ENCODE results near the gene NDC1. TPM values are rescaled to one million over a fixed set of nuclear protein-coding genes. Genes with fewer than 3 reads are reported as not detected.

NDC1 gene
- total RNA-seq, 4 donors from 2014 or later = 6.7 to 10.3 (median 7.1) TPM

GRCh38 chr1:53769780-53770179 is 68.3 kb downstream of the NDC1 start:
- no peak overlapping the region for H3K4me3 ChIP-seq
- peaks cover 0 to 41% of the 10 kb centered on the region in 2 donors for H3K36me3 ChIP-seq
- WGBS, 2 donors (ENCODE audit: low coverage in 1 of 2) = 88 to 89% methylated on average over 1 of the region's 1 CpG
- no peak for ATAC-seq
- H3K4me1 ChIP-seq = no peaks in the 10 kb centered on the region
- H3K27me3 ChIP-seq = no peaks in the 10 kb centered on the region
- H3K9me3 ChIP-seq = no peaks in the 10 kb centered on the region
- TF ChIP-seq CTCF (IDR thresholded peaks at IDR 0.05) (no peak), POLR2A (IDR thresholded peaks at IDR 0.05) (no peak), EP300 (IDR thresholded peaks at IDR 0.05) (no peak), POLR2AphosphoS5 (IDR thresholded peaks at IDR 0.05) (no peak)
- no peak overlapping the region for H3K27ac ChIP-seq

GRCh38 chr1:53769184-53769583 is 68.9 kb downstream of the NDC1 start:
- no peaks in the 10 kb centered on the region for H3K9me3 ChIP-seq
- H3K4me1 ChIP-seq = no peaks in the 10 kb centered on the region
- no peak for TF ChIP-seq CTCF (IDR thresholded peaks at IDR 0.05)
- TF ChIP-seq EP300 (IDR thresholded peaks at IDR 0.05) = no peak
- no peak for TF ChIP-seq POLR2AphosphoS5 (IDR thresholded peaks at IDR 0.05)
- no peak for TF ChIP-seq POLR2A (IDR thresholded peaks at IDR 0.05)
- 86 to 96% methylated on average over 1 of the region's 1 CpG for WGBS, 2 donors (ENCODE audit: low coverage in 1 of 2)
- no peak overlapping the region for H3K27ac ChIP-seq
- H3K27me3 ChIP-seq = no peaks in the 10 kb centered on the region
- peaks cover 0 to 41% of the 10 kb centered on the region in 2 donors for H3K36me3 ChIP-seq
- no peak for ATAC-seq
- no peak overlapping the region for H3K4me3 ChIP-seq

- no peak overlapping the region for H3K4me3 ChIP-seq
Observed at GRCh38 chr1:53766831-53767405, 71.2 kb downstream of the NDC1 start.

GRCh38 chr1:53766194-53766742 is 71.8 kb downstream of the NDC1 start:
- WGBS, 2 donors (ENCODE audit: low coverage in 1 of 2) = 81 to 85% methylated on average over 3 of the region's 3 CpGs
- peaks cover 0 to 9% (median 0%) of the 10 kb centered on the region in 3 donors for H3K9me3 ChIP-seq
- no peak for ATAC-seq

More at GRCh38 chr1:53766831-53767405, 71.2 kb downstream of the NDC1 start:
- ATAC-seq = no peak
- TF ChIP-seq POLR2A (IDR thresholded peaks at IDR 0.05) = no peak
- TF ChIP-seq CTCF (IDR thresholded peaks at IDR 0.05) = no peak
- TF ChIP-seq EP300 (IDR thresholded peaks at IDR 0.05) = no peak
- no peak for TF ChIP-seq POLR2AphosphoS5 (IDR thresholded peaks at IDR 0.05)
- Histone ChIP-seq H3K36me3 (peaks cover 0 to 35% of the 10 kb centered on the region in 2 donors), H3K4me1 (no peaks in the 10 kb centered on the region), H3K9me3 (peaks cover 0 to 2% (median 0%) of the 10 kb centered on the region in 3 donors), H3K27me3 (no peaks in the 10 kb centered on the region), H3K27ac (no peak overlapping the region)
- WGBS, 2 donors (ENCODE audit: low coverage in 1 of 2) = 30 to 44% methylated on average over 3 of the region's 3 CpGs

More at GRCh38 chr1:53766194-53766742, 71.8 kb downstream of the NDC1 start:
- Histone ChIP-seq H3K36me3 (peaks cover 0 to 29% of the 10 kb centered on the region in 2 donors), H3K27me3 (no peaks in the 10 kb centered on the region), H3K4me1 (no peaks in the 10 kb centered on the region), H3K4me3 (no peak overlapping the region), H3K27ac (no peak overlapping the region)
- TF ChIP-seq POLR2AphosphoS5 (IDR thresholded peaks at IDR 0.05) (no peak), EP300 (IDR thresholded peaks at IDR 0.05) (no peak), CTCF (IDR thresholded peaks at IDR 0.05) (no peak), POLR2A (IDR thresholded peaks at IDR 0.05) (no peak)

Measured in gastroesophageal sphincter (tissue), 4 donors.